Sciatic nerve (tissue), 2 donors: ENCODE measurements around the gene NPLOC4. TPM values are rescaled to one million over a fixed set of nuclear protein-coding genes. Genes with fewer than 3 reads are reported as not detected.

Experiments
- ATAC-seq: fragments of 200-7000 bp; cut with Tn5 transposase; one replicate; pipeline ENCODE4 v1.9.1; 2020; ENCODE audit warnings: mild to moderate bottlenecking, moderate library complexity
- DNase-seq: peaks from one replicate; pipeline ENCODE4 v3.0.0-alpha.2; 2020; ENCODE audit warnings: low spot score
- intact Hi-C: fragments of 100-400 bp; cut with DNase I; formaldehyde crosslinking; loops from one replicate; pipeline ENCODE4 v1.14.2; 2022
- total RNA-seq: library from RNA; stranded (reverse); fragmentation: NEBNext Ultra II Directional; extraction: Animal tissue kit (Norgen Biotek cat#: 25700); gene quantifications from one replicate; pipeline ENCODE4 v1.2.1, GENCODE V29; 2021
- donor health status: DM: no; HTN: no; CAD: no.
- donor health status: DM: no; HTN: no; CAD: no.

The NPLOC4 gene
- total RNA-seq, 1 donor from 2014 or later: 82.3 TPM

DNA sequence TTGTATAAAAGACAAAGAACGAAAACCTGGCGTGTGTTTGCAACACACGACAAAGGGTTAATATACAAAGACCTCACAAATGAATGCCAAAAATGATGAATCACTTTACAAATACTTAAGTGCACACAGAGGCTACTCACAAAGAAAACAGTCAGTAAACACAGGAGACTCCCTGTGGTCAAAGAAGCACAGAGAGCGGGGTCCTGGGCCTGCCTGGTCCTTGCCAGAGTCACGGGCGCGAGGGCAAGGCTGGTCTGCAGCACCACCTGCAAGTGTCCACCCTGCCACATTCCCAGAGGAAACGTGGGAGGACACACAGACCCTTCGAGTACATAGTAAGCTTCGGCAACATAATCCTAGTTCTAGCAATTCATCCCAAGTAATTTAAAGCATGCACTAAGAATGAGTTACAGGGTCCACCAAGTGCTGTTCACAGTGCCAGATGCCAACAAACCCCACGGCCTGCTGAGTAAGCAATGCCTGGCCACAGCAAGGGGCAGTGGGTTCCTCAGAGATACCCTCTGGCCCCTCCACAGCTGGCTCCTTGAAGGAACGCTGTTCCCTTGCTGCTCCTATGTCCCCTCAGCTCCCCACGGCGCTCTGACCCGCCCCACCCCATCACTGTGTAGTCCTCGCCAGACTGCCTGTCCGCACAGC is 60.2 kb downstream of the NPLOC4 start:
- intact Hi-C loops: no loop called here
- DNase-seq (no peak), ATAC-seq (peak; percentile 52)

DNA sequence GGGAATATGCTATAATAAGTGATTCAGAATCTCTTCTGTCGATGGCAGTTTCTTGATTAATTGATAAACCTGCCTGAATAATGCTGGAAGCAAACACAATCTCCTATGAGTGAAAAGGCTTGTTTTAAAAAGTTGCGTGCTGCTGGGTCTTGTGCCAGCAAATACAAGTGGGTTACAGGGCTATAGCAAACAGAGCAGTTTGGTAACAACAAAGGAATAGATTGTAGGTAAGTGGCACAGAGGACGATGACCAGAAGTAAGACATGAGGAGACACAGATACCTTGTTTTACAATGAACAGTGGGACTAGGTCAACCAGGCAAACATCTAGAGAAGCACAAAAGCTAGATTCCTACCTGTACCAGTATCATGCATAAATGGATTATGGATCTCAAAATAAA is 61.1 kb downstream of the NPLOC4 start:
- DNase-seq (no peak), ATAC-seq (no peak)
- intact Hi-C loops: no loop called here

DNA sequence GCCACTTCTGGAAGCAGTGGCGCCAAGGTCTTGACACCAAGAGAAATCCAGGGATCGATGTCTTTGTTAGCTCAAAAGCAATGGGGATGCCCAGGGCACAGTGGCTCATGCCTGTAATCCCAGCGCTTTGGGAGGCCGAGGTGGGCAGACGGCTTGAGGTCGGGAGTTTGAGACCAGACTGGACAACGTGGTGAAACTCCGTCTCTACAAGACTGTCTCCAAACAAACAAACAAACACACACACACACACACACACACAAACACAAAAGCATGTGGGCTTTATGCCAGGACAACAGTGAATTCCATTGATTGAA is 62.3 kb downstream of the NPLOC4 start:
- intact Hi-C loops: no loop called here
- DNase-seq (no peak), ATAC-seq (no peak)

DNA sequence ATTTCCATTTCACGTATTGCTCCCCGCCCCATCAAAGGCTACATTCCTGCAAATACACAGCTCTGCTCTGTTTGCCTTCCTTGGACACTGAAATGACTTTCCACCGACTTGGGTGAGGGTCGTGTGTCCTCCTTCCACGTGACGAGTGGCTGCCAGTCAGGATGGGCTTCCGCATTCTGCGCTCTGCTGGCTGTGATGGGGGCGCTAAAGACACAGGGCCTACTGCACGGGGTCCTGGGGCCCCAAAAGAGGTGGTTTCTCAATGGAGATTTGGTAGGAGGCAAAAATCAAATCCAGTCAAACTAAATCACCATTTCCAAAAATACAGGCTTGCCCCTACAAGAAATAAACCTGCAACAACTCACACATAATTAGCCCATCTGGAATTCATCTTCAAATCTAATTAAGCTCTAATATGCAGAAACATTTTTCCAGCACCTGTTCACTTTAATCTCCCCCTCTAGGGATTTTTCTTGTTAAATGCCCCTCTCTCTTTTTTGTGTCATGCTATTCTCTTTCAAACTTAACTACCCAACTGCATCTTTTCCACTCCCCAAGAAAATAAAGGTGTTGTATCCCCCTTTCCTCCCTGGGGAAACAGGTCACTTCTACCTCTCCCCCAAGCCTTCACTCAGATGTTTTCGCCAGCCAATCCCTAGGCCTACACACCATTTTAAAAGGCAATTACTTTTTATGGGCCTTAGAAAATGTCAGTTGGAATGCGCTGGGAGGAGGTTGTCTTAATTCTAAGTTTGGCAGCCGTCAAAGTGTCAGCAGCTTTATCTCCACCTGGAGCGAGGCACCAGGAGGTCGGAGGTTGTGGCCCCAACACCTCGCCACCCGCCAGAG is 62.9 kb downstream of the NPLOC4 start:
- ATAC-seq: no peak

DNA sequence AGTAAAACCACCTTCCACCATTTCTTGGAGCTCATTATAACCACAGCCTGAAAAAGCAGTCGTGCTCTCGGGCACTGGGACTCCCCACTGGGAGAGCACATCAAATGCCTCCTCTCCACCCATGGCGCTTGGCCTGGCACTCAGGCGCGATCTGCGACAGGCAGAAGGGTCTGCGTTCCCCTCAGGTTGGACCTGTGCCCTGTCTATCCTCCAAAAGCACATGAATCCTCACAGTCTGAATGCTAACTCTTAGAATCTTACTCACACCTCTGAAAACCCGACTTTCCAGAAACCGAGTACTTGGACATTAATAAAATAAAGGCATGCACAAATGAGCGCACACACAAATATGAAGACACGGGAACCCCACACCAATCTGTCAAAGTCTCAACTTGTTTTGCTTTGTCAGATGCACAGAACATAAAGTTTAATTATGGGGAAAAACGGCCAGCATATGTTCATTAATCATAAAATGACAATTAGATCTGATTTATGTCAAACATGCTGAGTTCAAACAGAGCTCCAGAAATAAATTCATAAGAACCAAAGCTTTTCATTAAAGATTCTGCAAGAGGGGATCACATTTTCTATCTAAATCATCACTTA is 64.2 kb downstream of the NPLOC4 start:
- ATAC-seq (no peak), DNase-seq (no peak)
- intact Hi-C loops: no loop called here

More for the DNA sequence above, 62.9 kb downstream of the NPLOC4 start:
- no peak for DNase-seq
- intact Hi-C loops: no loop called here

DNA sequence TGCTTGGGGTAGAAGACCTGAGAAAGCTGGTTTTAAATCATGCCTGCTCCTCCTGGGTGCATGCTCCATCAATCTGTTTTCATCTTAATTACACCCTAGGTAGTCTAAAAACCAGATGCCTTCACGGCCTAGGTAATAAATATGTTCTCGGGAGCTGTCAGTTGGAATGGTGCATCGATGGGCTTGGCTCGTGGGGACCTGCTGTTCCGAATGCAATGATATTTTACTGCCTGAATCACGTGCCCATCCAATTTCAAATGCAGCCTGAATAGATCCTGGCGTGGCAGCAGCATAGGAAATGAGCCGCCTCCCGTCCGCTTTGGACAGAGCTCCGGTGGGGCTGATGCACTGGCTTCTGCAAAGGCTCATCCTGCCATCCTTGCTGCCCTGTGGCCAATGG is 65.9 kb downstream of the NPLOC4 start:
- intact Hi-C loops: no loop called here
- ATAC-seq (no peak), DNase-seq (no peak)

DNA sequence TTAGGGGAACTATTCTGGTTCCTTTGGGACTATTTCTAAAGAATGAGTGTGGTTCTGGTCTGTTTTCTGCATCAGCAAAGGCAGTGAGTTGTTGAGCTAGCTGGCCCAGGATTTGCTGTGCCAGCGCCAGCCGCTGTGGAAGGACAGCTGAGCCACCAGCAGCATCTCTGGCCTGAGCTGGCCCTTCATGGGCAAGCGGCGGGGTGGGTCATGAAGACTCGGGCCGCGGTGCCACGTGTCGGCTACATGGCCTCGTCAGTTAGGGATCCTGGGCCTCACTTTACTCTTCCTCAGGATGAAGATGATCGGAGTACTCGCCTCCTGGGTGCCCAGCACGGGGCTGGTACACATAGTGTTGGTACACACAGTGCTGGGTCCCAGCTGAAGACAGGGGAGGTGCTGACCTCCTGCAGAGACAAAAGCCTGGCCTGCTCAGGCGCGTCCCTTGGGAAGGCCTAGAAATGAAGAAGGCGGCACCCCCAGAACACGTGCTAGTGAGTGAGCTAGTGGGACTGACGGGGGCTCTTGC is 66.9 kb downstream of the NPLOC4 start:
- intact Hi-C loops: no loop called here
- ATAC-seq: no peak

DNA sequence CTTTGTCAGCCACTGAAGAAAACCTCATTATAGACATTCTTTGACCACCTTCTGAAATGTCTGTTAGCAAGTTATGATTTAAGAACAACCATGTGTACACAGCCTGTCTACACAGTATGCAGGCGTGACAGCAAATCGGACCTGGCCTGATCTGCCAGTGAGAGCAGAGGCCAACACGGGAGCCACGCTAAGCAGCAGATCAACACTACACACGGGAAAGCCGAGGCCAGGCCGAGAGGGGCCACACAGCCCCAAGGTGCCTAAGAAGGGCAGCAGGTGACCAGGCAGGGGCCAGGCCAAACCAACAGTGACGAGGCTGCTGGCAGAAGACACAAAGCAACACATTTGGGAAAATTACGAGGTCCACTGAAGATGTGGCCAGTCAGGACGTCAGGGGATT is 68.5 kb downstream of the NPLOC4 start:
- ATAC-seq (no peak), DNase-seq (no peak)
- intact Hi-C loops: no loop called here

More for the DNA sequence above, 66.9 kb downstream of the NPLOC4 start:
- DNase-seq: no peak

DNA sequence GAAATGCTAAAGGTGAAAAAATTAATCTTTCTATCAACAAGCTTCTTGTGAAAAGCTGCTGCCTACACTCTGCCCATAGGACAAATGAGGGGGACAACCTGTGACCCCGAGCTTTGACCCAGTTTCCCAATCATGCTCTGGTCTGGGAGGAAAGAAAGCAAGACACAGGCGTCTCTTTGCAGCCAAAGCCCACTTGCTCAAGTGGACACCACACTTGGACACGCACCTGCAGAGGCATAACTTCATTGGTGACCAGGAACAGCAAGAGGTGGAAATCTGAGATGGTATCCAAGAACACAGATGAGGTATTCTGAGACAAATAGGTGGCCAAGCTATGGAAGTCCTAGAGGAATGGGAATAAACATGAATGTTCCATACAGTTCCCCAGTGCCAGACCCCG is 69.7 kb downstream of the NPLOC4 start:
- intact Hi-C loops: no loop called here
- DNase-seq (no peak), ATAC-seq (no peak)

DNA sequence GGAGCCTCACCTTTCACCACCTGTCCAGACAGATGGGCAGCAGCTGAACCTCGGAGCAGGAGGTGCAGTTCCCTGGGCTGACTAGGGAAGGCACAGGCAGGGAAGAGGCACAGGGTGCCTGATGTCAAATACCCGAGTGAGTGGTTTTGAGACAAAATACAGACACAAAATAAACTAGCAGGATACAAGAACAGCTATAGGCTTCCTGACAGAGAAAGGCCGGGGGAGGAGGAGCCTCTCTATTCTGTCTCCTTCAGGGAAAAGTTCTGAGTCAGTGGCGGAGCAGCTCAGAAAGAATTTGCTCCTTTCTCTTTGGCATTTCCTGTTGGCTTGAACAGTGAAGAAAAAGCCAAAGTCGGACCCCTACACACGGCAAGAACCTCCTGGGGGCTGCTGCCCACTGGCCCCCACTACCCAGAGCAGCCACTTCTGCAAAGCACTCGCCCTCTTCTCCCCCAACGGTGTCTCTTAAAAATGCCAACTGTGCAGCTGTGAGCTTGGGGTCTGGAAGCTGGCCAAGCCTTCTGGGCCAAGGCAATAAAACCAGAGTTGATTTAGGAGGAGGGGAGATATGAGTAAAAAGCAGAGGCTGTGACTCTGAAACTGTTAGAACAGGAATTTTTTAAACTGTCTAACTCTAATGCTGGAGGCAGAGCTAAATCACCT is 70.3 kb downstream of the NPLOC4 start:
- ATAC-seq (peak; percentile 84), DNase-seq (peak; percentile 85)
- intact Hi-C loops: no loop called here

DNA sequence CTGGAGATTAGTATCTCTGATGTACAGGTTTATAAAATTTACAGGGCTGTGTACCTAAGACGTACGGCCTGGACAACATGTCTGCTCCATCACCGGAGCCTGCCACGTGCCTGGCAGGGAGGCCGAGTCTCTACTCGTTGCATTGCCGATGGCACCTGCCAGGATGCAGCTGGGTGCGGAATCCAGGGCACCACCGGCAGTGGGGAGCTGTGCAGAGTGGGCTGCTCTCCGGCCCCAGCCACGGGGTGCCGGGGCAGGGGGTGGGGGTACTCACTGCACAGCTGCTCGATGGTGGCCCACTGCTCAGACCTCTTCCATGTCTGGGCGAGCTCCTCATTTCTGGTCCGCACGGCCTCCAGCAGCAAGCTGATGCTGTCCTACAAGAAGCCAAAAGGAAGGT is 71.7 kb downstream of the NPLOC4 start:
- intact Hi-C loops: no loop called here
- no peak for ATAC-seq
- DNase-seq: no peak

DNA sequence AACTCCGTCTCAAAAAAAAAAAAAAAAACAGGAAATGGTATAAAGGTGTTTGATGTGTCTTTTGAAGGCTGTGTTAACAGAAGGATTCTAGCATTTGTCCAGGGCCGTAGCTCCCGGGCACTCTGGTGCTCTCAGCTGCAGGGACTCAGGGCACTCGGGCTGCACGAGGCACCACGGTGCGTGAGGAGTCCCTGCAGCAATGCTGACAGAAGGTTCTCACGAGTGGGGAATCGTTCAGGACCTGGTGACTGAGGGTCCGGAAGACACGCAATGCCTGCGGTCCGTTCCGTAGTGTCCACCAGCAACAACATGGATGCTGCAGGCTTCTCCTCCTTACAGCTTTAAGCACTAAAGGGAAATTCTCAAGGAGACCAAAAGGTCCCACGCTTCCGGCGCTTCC is 72.1 kb downstream of the NPLOC4 start:
- ATAC-seq: no peak
- intact Hi-C loops: no loop called here

DNA sequence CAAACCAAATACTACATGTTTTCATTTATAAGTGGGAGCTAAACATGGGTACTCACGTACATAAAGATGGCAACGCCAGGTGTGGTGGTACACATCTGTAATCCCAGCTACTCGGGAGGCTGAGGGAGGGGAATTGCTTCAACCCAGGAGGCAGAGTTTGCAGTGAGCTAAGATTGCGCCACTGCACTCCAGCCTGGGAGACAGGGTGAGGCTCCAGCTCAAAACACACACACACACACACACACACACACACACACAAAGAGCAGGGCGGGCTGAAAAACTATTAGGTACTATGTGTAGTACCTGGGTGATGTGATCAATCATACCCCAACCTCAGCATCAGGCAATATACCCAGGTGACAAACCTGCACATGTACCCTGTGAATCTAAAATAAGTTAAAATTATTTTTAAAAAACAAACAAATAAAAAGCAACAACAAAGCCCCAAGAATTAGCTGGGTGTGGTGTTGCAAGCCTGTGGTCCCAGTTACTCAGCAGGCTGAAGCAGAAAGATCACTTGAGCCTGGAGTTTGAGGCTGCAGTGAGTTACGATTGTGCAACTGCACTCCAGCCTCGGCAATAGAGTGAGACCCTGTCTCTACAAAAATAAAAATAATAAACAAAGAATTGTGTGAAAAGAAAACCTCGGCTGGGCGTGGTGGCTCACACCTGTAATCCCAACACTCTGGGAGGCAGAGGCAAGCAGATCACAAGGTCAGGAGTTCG is 72.9 kb downstream of the NPLOC4 start:
- intact Hi-C loops: no loop called here
- no peak for ATAC-seq

More for the DNA sequence above, 72.1 kb downstream of the NPLOC4 start:
- no peak for DNase-seq

DNA sequence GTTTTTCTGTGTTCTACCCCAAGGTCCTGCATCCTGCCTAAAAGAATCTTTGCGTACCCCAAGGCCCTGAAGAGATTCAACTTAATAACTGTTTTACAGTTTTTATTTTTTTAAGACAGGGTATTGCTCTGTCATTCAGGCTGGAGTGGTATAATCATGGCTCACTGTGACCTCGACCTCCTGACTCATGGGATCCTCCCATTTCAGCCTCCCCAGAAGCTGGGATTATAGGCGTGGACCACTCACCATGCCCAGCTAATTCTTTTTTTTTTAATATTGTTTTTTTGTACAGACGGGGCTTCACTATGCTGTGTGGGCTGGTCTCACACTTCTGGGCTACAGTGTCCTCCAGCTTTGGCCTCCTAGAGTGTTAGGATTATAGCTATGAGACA is 75.4 kb downstream of the NPLOC4 start:
- ATAC-seq (no peak), DNase-seq (no peak)
- intact Hi-C loops: no loop called here

More for the DNA sequence above, 72.9 kb downstream of the NPLOC4 start:
- DNase-seq: no peak

DNA sequence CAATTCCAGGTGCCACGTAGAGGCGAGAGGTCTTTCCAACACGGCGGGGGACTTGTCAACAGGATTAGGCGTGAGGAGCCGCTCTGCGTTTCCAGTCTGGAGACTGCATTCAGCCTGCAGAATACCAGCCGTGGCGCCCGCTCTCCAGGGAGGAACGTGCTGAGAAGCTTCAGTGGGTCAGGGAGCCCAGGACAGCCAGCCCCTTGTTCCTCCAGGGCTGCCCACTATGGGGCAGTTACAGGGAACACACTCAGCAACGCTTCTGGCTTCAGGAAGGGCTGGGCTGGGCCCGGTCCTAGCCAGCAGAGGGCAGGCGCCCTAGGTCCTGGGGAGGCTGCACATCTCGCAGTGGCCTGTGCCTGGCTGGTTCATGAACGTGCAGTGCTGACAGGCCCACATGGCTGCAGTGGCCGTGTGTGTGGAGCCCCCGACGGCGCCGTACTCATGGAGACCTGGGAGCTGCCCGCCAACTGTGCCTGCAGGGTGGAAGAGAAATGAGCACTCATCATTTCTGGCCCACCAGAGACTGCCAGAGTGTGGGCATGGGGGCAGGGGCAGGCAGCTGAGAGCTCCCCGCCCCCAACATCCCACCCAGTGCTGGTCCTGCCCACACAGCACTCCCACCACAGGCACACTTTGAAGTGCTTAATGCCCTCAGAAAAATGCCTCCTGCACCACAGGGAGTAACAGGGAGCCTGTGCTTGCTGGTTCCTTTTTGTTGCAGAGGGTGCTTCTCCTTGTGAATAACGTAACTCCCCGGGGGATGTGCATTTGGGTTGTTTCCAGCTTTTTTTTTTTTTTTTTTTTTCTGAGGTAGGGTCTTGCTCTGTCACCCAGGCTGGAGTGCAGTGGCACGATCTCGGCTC is 77.7 kb downstream of the NPLOC4 start:
- peak; percentile 14 for ATAC-seq

DNA sequence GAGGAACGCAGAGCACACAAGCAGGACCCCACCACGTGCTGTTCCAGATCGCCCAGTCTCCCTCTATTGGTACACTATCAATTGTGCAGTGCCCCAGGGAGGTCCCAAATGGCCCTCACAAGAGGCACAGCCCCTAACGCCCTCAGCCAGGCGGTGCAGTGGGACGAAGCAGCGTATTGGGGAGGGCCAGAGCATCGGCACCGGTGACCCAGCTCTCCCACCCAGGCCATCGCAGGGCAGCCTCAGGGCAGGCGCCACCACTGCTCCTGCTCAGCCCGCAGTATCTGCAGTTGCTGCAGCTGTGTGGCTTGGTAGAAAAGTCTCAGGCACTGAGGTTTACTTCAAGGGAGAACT is 78.8 kb downstream of the NPLOC4 start:
- intact Hi-C loops: no loop called here
- DNase-seq (no peak), ATAC-seq (no peak)

More for the DNA sequence above, 77.7 kb downstream of the NPLOC4 start:
- no peak for DNase-seq
- intact Hi-C loops: no loop called here

DNA sequence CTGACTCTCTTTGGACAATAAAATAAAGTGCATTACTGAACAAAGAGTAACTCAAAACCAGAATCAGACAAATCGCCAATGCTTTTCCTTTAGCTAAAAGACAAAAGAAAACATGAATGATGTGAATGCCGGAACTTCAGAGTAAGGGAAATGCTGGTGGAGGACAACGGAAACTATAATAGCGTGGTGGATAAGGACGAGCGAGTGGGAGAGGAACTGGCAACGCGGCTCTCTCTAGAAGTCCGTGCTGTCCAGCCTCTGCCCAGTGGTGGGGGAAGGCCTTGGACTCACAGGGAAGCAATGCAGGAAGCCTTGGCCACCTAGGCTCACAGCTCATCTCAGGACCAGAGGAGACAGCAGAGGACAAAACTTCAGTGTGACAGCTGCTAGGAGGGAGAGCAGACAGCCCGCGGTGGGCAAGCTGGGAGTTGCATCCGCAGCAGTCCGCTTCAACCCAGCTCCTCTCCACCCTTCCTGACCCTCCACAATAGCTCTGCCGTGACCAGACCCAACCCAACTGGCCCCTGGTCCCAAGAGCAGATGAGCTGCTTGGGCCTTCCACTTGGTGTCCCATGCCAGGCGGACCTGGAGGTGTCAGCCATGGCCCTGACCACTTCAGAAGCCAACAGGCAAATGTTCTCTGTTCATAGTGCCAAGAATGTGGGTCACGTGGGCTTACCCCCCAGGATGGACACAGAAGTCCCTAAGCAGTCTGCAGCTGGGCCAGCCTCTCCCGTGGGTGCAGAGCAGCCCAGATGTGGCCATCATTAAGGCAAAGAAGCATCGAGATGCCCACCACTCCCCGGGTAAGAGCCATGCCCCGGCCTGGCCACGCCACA is 79.4 kb downstream of the NPLOC4 start:
- DNase-seq (no peak), ATAC-seq (no peak)
- intact Hi-C loops: no loop called here
